Activated naive CD4-positive, alpha-beta T cell treated with anti-CD3 and anti-CD28 coated beads, Interleukin-2, amount 50 U/mL, for 72 hours (primary cell): ENCODE measurements around the gene GCK. TPM values are rescaled to one million over a fixed set of nuclear protein-coding genes. Genes with fewer than 3 reads are reported as not detected.

Source experiments
- ATAC-seq, 2 donors: fragments of 150-1000 bp; cut with Tn5 transposase; 2 replicates each; pipeline ENCODE4 v1.10.0; 2021; ENCODE audit warnings: mild to moderate bottlenecking in 2 of 2, moderate library complexity in 2 of 2
- DNase-seq, 2 donors: peaks; one replicate each; pipeline ENCODE4 v3.0.0; 2021 to 2022; ENCODE audit warnings: low spot score in 2 of 2
- H3K27ac Mint-ChIP-seq, 2 donors: one replicate each; pipeline ENCODE4 v1.8.0; 2022; ENCODE audit warnings: mild to moderate bottlenecking in 2 of 2, mixed read lengths in 2 of 2
- H3K36me3 Mint-ChIP-seq, 2 donors: one replicate each; pipeline ENCODE4 v1.8.0; 2022; ENCODE audit warnings: mixed read lengths in 2 of 2
- H3K9me3 Mint-ChIP-seq, 2 donors: one replicate each; pipeline ENCODE4 v1.8.0; 2022; ENCODE audit warnings: mixed read lengths in 2 of 2
- total RNA-seq, 2 donors: library from RNA; stranded (reverse); gene quantifications; one replicate each; pipeline ENCODE4 v1.2.3, GENCODE V29; 2022

GCK gene
- total RNA-seq, 2 donors from 2014 or later: 0.80 to 1.2 TPM

GRCh38 chr7:44194069-44194468 lies 4.8 kb upstream of the GCK start:
- H3K9me3 Mint-ChIP-seq: peaks cover 0 to 6% of the 10 kb centered on the region in 2 donors
- no peaks in the 10 kb centered on the region for H3K36me3 Mint-ChIP-seq
- DNase-seq: peak in 1 of 2 donors; percentile 35
- peak; percentile 77 to 89 for ATAC-seq
- peak overlapping the region in 1 of 2 donors; percentile 94 for H3K27ac Mint-ChIP-seq

- Mint-ChIP-seq H3K9me3 (peaks cover 0 to 6% of the 10 kb centered on the region in 2 donors), H3K36me3 (no peaks in the 10 kb centered on the region), H3K27ac (no peak overlapping the region)
- ATAC-seq: peak; percentile 25 to 37
- no peak for DNase-seq
Observed at GRCh38 chr7:44193011-44193802, 4.0 kb upstream of the GCK start.

- ATAC-seq (no peak), DNase-seq (no peak)
- no peak overlapping the region for H3K27ac Mint-ChIP-seq
- peaks cover 0 to 6% of the 10 kb centered on the region in 2 donors for H3K9me3 Mint-ChIP-seq
- no peaks in the 10 kb centered on the region for H3K36me3 Mint-ChIP-seq
Observed at GRCh38 chr7:44191171-44191570, 1.9 kb upstream of the GCK start.

- no peaks in the 10 kb centered on the region for H3K36me3 Mint-ChIP-seq
- H3K27ac Mint-ChIP-seq: no peak overlapping the region
- no peak for ATAC-seq
Observed at GRCh38 chr7:44189993-44190872, 994 bp upstream of the GCK start.

GRCh38 chr7:44188480-44189225 lies 586 bp downstream of the GCK start:
- H3K27ac Mint-ChIP-seq: no peak overlapping the region
- ATAC-seq (no peak), DNase-seq (no peak)
- H3K9me3 Mint-ChIP-seq: peaks cover 0 to under 1% of the 10 kb centered on the region in 2 donors
- H3K36me3 Mint-ChIP-seq: no peaks in the 10 kb centered on the region

More at GRCh38 chr7:44189993-44190872, 994 bp upstream of the GCK start:
- peaks cover 0 to 6% of the 10 kb centered on the region in 2 donors for H3K9me3 Mint-ChIP-seq
- no peak for DNase-seq

GRCh38 chr7:44187636-44188416 lies 1.4 kb downstream of the GCK start:
- ATAC-seq: no peak
- Mint-ChIP-seq H3K9me3 (peaks cover 0 to 3% of the 10 kb centered on the region in 2 donors), H3K27ac (no peak overlapping the region), H3K36me3 (no peaks in the 10 kb centered on the region)
- DNase-seq: no peak

- H3K36me3 Mint-ChIP-seq: no peaks in the 10 kb centered on the region
- H3K9me3 Mint-ChIP-seq: peaks cover 3 to 6% of the 10 kb centered on the region in 2 donors
- H3K27ac Mint-ChIP-seq: no peak overlapping the region
- DNase-seq: no peak
- ATAC-seq: no peak
Observed at GRCh38 chr7:44186736-44187135, 2.5 kb downstream of the GCK start.

- no peak for ATAC-seq
- DNase-seq: no peak
- no peak overlapping the region for H3K27ac Mint-ChIP-seq
- H3K9me3 Mint-ChIP-seq: peaks cover 3 to 12% of the 10 kb centered on the region in 2 donors
- H3K36me3 Mint-ChIP-seq: no peaks in the 10 kb centered on the region
Observed at GRCh38 chr7:44185729-44186128, 3.5 kb downstream of the GCK start.

GRCh38 chr7:44184873-44185446 lies 4.3 kb downstream of the GCK start:
- H3K9me3 Mint-ChIP-seq: peaks cover 3 to 12% of the 10 kb centered on the region in 2 donors
- H3K36me3 Mint-ChIP-seq: no peaks in the 10 kb centered on the region
- H3K27ac Mint-ChIP-seq: peak overlapping the region; percentile 3 to 44
- no peak for DNase-seq
- no peak for ATAC-seq

GRCh38 chr7:44184206-44184872 lies 4.9 kb downstream of the GCK start:
- no peak for ATAC-seq
- Mint-ChIP-seq H3K27ac (peak overlapping the region; percentile 3 to 44), H3K9me3 (peaks cover 3 to 12% of the 10 kb centered on the region in 2 donors), H3K36me3 (no peaks in the 10 kb centered on the region)
- DNase-seq: no peak

GRCh38 chr7:44183386-44183785 lies 5.9 kb downstream of the GCK start:
- DNase-seq (no peak), ATAC-seq (no peak)
- H3K9me3 Mint-ChIP-seq: peaks cover 3 to 12% of the 10 kb centered on the region in 2 donors
- no peaks in the 10 kb centered on the region for H3K36me3 Mint-ChIP-seq
- no peak overlapping the region for H3K27ac Mint-ChIP-seq

- no peak for ATAC-seq
- Mint-ChIP-seq H3K27ac (no peak overlapping the region), H3K9me3 (peaks cover 3 to 12% of the 10 kb centered on the region in 2 donors), H3K36me3 (no peaks in the 10 kb centered on the region)
- no peak for DNase-seq
Observed at GRCh38 chr7:44182827-44183226, 6.4 kb downstream of the GCK start.

GRCh38 chr7:44180631-44181030 lies 8.6 kb downstream of the GCK start:
- Mint-ChIP-seq H3K27ac (no peak overlapping the region), H3K9me3 (peaks cover 3 to 12% of the 10 kb centered on the region in 2 donors), H3K36me3 (no peaks in the 10 kb centered on the region)
- no peak for ATAC-seq
- DNase-seq: no peak

- H3K9me3 Mint-ChIP-seq: peaks cover 0 to 12% of the 10 kb centered on the region in 2 donors
- ATAC-seq (no peak), DNase-seq (no peak)
- H3K27ac Mint-ChIP-seq: no peak overlapping the region
- H3K36me3 Mint-ChIP-seq: no peaks in the 10 kb centered on the region
Observed at GRCh38 chr7:44177570-44178131, 11.6 kb downstream of the GCK start.

- ATAC-seq: no peak
- Mint-ChIP-seq H3K36me3 (no peaks in the 10 kb centered on the region), H3K9me3 (peaks cover 0 to 5% of the 10 kb centered on the region in 2 donors), H3K27ac (no peak overlapping the region)
- DNase-seq: no peak
Observed at GRCh38 chr7:44176486-44176885, 12.8 kb downstream of the GCK start.
